Skeletal muscle cell (primary cell): ENCODE data around the gene SECISBP2.
"Not testable (repeated sequence)": the region's sequence is repeated elsewhere in the genome, so short reads cannot be mapped to it uniquely, and the experiment has no call there.

ENCODE experiments used
- DNase-seq: peaks from one replicate; pipeline ENCODE4 v3.0.0-alpha.2; 2010; ENCODE audit warnings: low read depth
- H3K4me3 ChIP-seq: 2 replicates; pipeline ENCODE4 v1.5.1; 2011; ENCODE audit warnings: low read depth, mild to moderate bottlenecking, control low read depth, low read length, moderate library complexity

SECISBP2 gene

GRCh38 chr9:89361816-89362646, 43.7 kb downstream of the SECISBP2 start:
- no peak for DNase-seq
- H3K4me3 ChIP-seq, result no peak overlapping the region

GRCh38 chr9:89362647-89363310, 44.5 kb downstream of the SECISBP2 start:
- DNase-seq, result no peak
- no peak overlapping the region for H3K4me3 ChIP-seq

- DNase-seq, result no peak
- H3K4me3 ChIP-seq, result no peak overlapping the region
Observed at GRCh38 chr9:89363311-89363670, 45.0 kb downstream of the SECISBP2 start.

- no peak overlapping the region for H3K4me3 ChIP-seq
- DNase-seq, result no peak
Observed at GRCh38 chr9:89363921-89364665, 45.8 kb downstream of the SECISBP2 start.

- H3K4me3 ChIP-seq, result no peak overlapping the region
- DNase-seq, result no peak
Observed at GRCh38 chr9:89364666-89365531, 46.6 kb downstream of the SECISBP2 start.

- no peak for DNase-seq
- H3K4me3 ChIP-seq, result no peak overlapping the region
Observed at GRCh38 chr9:89365532-89365912, 47.2 kb downstream of the SECISBP2 start.

- H3K4me3 ChIP-seq, result no peak overlapping the region
- no peak for DNase-seq
Observed at GRCh38 chr9:89366711-89367110, 48.4 kb downstream of the SECISBP2 start.

GRCh38 chr9:89367281-89367680, 49.0 kb downstream of the SECISBP2 start:
- H3K4me3 ChIP-seq, result no peak overlapping the region
- no peak for DNase-seq

GRCh38 chr9:89367726-89368437, 49.6 kb downstream of the SECISBP2 start:
- no peak overlapping the region for H3K4me3 ChIP-seq
- DNase-seq, result no peak

GRCh38 chr9:89368550-89368949, 50.2 kb downstream of the SECISBP2 start:
- H3K4me3 ChIP-seq, result no peak overlapping the region
- no peak for DNase-seq

- no peak overlapping the region for H3K4me3 ChIP-seq
- no peak for DNase-seq
Observed at GRCh38 chr9:89368978-89369377, 50.7 kb downstream of the SECISBP2 start.

GRCh38 chr9:89370593-89370992, 52.3 kb downstream of the SECISBP2 start:
- no peak overlapping the region for H3K4me3 ChIP-seq
- DNase-seq, result no peak

- DNase-seq, H3K4me3 ChIP-seq: not testable (repeated sequence)
Observed at GRCh38 chr9:89371791-89372190, 53.5 kb downstream of the SECISBP2 start.

GRCh38 chr9:89372230-89372816, 54.0 kb downstream of the SECISBP2 start:
- no peak overlapping the region for H3K4me3 ChIP-seq
- DNase-seq, result no peak

- no peak for DNase-seq
- H3K4me3 ChIP-seq, result no peak overlapping the region
Observed at GRCh38 chr9:89372979-89373378, 54.7 kb downstream of the SECISBP2 start.

- H3K4me3 ChIP-seq, result no peak overlapping the region
- DNase-seq, result no peak
Observed at GRCh38 chr9:89374176-89374575, 55.9 kb downstream of the SECISBP2 start.

GRCh38 chr9:89375191-89375760, 57.0 kb downstream of the SECISBP2 start:
- DNase-seq, result no peak
- H3K4me3 ChIP-seq, result no peak overlapping the region

GRCh38 chr9:89376286-89376685, 58.0 kb downstream of the SECISBP2 start:
- no peak for DNase-seq
- H3K4me3 ChIP-seq, result no peak overlapping the region
